CD4-positive, CD25-positive, alpha-beta regulatory T cell (primary cell): ENCODE measurements around the gene TIMM13. TPM values are rescaled to one million over a fixed set of nuclear protein-coding genes. Genes with fewer than 3 reads are reported as not detected.

Experiments used
- ATAC-seq, 2 donors: fragments of 150-1000 bp; cut with Tn5 transposase; one replicate each; pipeline ENCODE4 v1.10.0; 2021; ENCODE audit warnings: low read depth in 2 of 2, moderate number of reproducible peaks in 2 of 2, moderate library complexity in 1 of 2
- DNase-seq, 3 donors: peaks; one replicate each; pipeline versions ENCODE4 v3.0.0 to v3.0.0-alpha.2; 2012 to 2022; ENCODE audit warnings: mixed read lengths in 1 of 3
- H3K27ac ChIP-seq: one replicate; pipeline ENCODE4 v1.7.0; 2013; ENCODE audit warnings: mild to moderate bottlenecking, low read length; ENCODE audit not compliant: insufficient read depth, poor library complexity, severe bottlenecking
- H3K27me3 ChIP-seq: one replicate; pipeline ENCODE4 v1.7.0; 2013; ENCODE audit warnings: low read length; ENCODE audit not compliant: control insufficient read depth, insufficient read depth
- H3K36me3 ChIP-seq: one replicate; pipeline ENCODE4 v1.7.0; 2013; ENCODE audit warnings: mild to moderate bottlenecking, low read length, moderate library complexity; ENCODE audit not compliant: control insufficient read depth, insufficient read depth
- H3K4me1 ChIP-seq: 2 replicates; pipeline ENCODE4 v1.7.0; 2013; ENCODE audit warnings: mild to moderate bottlenecking, low read length; ENCODE audit not compliant: insufficient read depth, control insufficient read depth, poor library complexity, severe bottlenecking
- H3K4me3 ChIP-seq: one replicate; pipeline ENCODE4 v1.7.0; 2013; ENCODE audit warnings: low read depth, mild to moderate bottlenecking, low read length, moderate library complexity
- H3K9me3 ChIP-seq, 2 experiments: 1 replicate in 1 of 2; 2 replicates in 1 of 2; pipeline ENCODE4 v1.7.0; 2013; ENCODE audit warnings: low read length in 2 of 2, mild to moderate bottlenecking in 1 of 2, moderate library complexity in 1 of 2; ENCODE audit not compliant: control insufficient read depth in 2 of 2
- H3K27ac Mint-ChIP-seq, 3 donors: one replicate each; pipeline ENCODE4 v1.8.0; 2020 to 2022; ENCODE audit warnings: mild to moderate bottlenecking in 3 of 3, mixed read lengths in 3 of 3, moderate library complexity in 2 of 3
- H3K27me3 Mint-ChIP-seq: one replicate; pipeline ENCODE4 v1.8.0; 2022; ENCODE audit warnings: mild to moderate bottlenecking, mixed read lengths
- H3K36me3 Mint-ChIP-seq: one replicate; pipeline ENCODE4 v1.8.0; 2020; ENCODE audit warnings: mixed read lengths
- H3K4me1 Mint-ChIP-seq, 4 donors: one replicate each; pipeline ENCODE4 v1.8.0; 2020 to 2022; ENCODE audit warnings: mixed read lengths in 4 of 4, mild to moderate bottlenecking in 1 of 4
- H3K4me3 Mint-ChIP-seq, 4 donors: one replicate each; pipeline ENCODE4 v1.8.0; 2020 to 2022; ENCODE audit warnings: mild to moderate bottlenecking in 4 of 4, mixed read lengths in 4 of 4, moderate library complexity in 3 of 4
- H3K9me3 Mint-ChIP-seq, 7 donors: one replicate each; pipeline ENCODE4 v1.8.0; 2020 to 2022; ENCODE audit warnings: mixed read lengths in 7 of 7, mild to moderate bottlenecking in 3 of 7, moderate library complexity in 2 of 7
- polyA plus RNA-seq, 4 donors: library from polyadenylated mRNA; unstranded; fragments of 300-500 nt; fragmentation: Illumina TruSeq; gene quantifications; one replicate each; pipeline ENCODE4 v1.2.3, GENCODE V29; 2021
- total RNA-seq: library from RNA; stranded (reverse); gene quantifications from one replicate; pipeline ENCODE4 v1.2.3, GENCODE V29; 2022

Gene TIMM13
- total and polyA plus RNA-seq, 5 donors from 2014 or later = 24.6 to 62.5 (median 56.4) TPM

DNA sequence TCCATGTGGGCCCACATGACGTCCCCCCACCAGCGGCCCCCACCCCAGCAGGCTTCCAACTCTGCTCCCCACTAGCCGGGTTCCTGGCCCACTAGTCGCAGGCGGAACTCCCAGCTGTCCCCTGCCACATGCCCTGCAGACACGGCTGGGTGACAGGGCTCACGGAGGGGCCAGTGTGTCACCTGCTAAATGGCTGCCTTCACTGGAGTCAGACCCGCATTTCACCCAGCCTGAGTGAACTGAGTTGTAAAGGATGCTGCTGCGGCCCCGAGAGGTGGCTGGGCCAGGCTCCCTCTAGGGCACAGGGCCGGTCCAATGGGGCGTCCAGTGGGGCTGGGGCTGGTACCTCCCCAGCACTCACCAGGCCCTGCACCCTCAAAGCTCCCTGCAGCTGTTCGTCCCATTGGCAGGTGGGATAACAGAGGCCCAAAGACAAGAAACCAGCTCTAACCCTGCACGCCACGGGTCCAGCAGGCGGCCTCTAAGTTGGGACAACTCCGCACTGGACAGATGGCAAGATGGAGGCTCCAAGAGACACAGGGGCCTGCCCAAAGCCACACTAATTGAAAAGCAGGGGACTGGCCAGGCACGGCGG, 26.1 kb upstream of the TIMM13 start:
- Mint-ChIP-seq H3K36me3 (peaks cover 3% of the 10 kb centered on the region), H3K9me3 (no peaks in the 10 kb centered on the region), H3K4me1 (peaks cover 0 to 24% (median 15%) of the 10 kb centered on the region in 4 donors), H3K27ac (no peak overlapping the region), H3K4me3 (peak overlapping the region in 3 of 4 donors; percentile 27 to 54 (median 50)), H3K27me3 (no peaks in the 10 kb centered on the region)
- Histone ChIP-seq H3K4me3 (no peak overlapping the region), H3K4me1 (peaks cover 25% of the 10 kb centered on the region), H3K36me3 (no peaks in the 10 kb centered on the region), H3K27ac (no peak overlapping the region), H3K27me3 (no peaks in the 10 kb centered on the region), H3K9me3 (no peaks in the 10 kb centered on the region)
- no peak for ATAC-seq
- no peak for DNase-seq

DNA sequence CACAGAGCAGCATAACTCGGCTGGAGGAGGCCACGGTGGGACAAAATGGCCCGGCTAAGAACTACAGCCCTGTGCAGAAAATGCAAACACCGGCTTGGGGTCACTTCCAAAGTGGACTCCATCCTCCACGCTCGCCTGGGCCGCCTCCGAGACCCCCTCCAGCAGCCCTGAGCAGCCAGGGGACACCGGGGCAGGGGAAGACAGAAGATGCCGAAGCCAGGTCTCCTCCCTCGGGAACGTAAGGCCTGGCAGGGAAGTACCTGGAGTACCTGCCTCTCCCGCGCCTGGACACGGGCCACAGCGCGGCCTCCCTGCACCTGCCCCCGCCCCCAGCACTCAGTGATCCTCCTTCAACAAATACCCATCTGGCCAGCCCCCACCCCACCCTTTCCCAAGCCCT, 24.4 kb upstream of the TIMM13 start:
- Histone ChIP-seq H3K4me3 (no peak overlapping the region), H3K9me3 (no peaks in the 10 kb centered on the region), H3K27ac (no peak overlapping the region), H3K4me1 (peaks cover 19% of the 10 kb centered on the region), H3K36me3 (no peaks in the 10 kb centered on the region), H3K27me3 (no peaks in the 10 kb centered on the region)
- Mint-ChIP-seq H3K27me3 (no peaks in the 10 kb centered on the region), H3K27ac (no peak overlapping the region), H3K4me3 (no peak overlapping the region), H3K36me3 (peaks cover 3% of the 10 kb centered on the region), H3K9me3 (no peaks in the 10 kb centered on the region), H3K4me1 (peaks cover 0 to 21% (median 12%) of the 10 kb centered on the region in 4 donors)
- no peak for ATAC-seq
- DNase-seq = no peak

DNA sequence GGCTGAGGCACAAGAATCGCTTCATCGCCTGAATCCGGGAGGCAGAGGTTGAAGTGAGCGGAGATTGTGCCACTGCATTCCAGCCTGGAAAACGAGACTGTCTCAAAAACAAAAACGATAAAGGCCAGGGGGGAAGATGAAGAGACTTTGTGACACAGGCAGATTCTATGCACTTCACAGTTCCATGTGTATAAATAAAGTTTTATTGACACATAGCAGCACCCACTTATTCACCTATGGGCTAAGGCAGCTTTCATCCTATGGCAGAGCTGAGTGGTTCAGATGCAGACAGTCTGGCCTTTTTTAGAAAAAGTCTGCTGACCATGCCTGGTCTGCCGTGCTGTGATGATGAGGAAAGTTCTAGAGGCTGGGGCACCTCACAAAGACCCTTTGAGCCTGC, 23.8 kb upstream of the TIMM13 start:
- peaks cover 21% of the 10 kb centered on the region for H3K4me1 ChIP-seq

DNA sequence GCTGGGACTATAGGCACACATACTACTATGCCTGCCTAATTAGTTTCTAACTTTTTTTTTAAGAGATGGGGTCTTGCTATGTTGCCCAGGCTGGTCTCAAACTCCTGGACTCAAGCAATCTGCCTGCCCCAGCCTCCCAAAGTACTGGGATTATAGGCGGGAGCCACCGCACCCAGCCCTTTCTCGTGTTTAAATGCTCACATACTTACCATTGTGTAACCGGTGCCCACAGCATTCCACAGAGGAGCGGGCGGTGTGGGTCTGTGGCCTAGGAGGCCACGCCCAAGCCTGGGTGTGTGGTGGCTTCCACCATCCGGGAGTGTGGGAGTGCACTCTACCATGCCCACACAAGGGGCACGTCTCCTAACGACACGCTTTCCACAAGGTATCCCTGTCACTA, 21.6 kb upstream of the TIMM13 start:
- Histone ChIP-seq H3K27ac (no peak overlapping the region), H3K4me3 (no peak overlapping the region), H3K9me3 (no peaks in the 10 kb centered on the region), H3K4me1 (peaks cover 5% of the 10 kb centered on the region), H3K27me3 (no peaks in the 10 kb centered on the region), H3K36me3 (no peaks in the 10 kb centered on the region)
- Mint-ChIP-seq H3K4me1 (peaks cover 0 to 18% (median 9%) of the 10 kb centered on the region in 4 donors), H3K27ac (peak overlapping the region in 1 of 3 donors; percentile 14), H3K36me3 (peaks cover 3% of the 10 kb centered on the region), H3K9me3 (no peaks in the 10 kb centered on the region), H3K27me3 (no peaks in the 10 kb centered on the region), H3K4me3 (no peak overlapping the region)
- DNase-seq (no peak), ATAC-seq (no peak)

More for the DNA sequence above, 23.8 kb upstream of the TIMM13 start:
- Histone ChIP-seq H3K36me3 (no peaks in the 10 kb centered on the region), H3K9me3 (no peaks in the 10 kb centered on the region), H3K27ac (no peak overlapping the region), H3K4me3 (no peak overlapping the region), H3K27me3 (no peaks in the 10 kb centered on the region)
- Mint-ChIP-seq H3K36me3 (peaks cover 3% of the 10 kb centered on the region), H3K4me1 (peaks cover 0 to 26% (median 14%) of the 10 kb centered on the region in 4 donors), H3K27me3 (no peaks in the 10 kb centered on the region), H3K4me3 (peak overlapping the region in 2 of 4 donors; percentile 10 to 49), H3K9me3 (no peaks in the 10 kb centered on the region), H3K27ac (peak overlapping the region in 1 of 3 donors; percentile 15)
- DNase-seq (no peak), ATAC-seq (no peak)

DNA sequence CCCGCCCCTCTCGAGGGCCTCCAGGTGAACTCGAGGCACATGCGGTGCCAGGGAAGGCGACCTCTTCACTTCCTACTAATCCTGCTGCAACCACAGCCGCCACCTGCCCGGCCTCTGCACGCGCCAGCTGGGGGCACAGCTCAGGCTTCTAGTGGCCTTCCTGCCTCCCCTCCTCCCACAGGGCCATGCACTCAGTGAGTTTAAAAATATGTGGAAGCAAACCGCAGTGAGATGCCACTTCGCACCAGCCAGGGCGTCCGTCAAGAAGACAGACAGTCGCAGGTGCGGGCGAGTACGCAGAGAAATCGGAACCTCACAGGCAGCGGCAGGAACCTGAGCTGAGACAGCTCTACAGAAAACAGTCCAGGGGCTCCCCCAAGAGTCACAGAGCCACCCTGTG, 19.0 kb upstream of the TIMM13 start:
- peak in 2 of 3 donors; percentile 22 to 52 for DNase-seq
- H3K4me3 ChIP-seq = no peak overlapping the region
- peak overlapping the region; percentile 76 to 92 (median 91) for H3K27ac Mint-ChIP-seq

DNA sequence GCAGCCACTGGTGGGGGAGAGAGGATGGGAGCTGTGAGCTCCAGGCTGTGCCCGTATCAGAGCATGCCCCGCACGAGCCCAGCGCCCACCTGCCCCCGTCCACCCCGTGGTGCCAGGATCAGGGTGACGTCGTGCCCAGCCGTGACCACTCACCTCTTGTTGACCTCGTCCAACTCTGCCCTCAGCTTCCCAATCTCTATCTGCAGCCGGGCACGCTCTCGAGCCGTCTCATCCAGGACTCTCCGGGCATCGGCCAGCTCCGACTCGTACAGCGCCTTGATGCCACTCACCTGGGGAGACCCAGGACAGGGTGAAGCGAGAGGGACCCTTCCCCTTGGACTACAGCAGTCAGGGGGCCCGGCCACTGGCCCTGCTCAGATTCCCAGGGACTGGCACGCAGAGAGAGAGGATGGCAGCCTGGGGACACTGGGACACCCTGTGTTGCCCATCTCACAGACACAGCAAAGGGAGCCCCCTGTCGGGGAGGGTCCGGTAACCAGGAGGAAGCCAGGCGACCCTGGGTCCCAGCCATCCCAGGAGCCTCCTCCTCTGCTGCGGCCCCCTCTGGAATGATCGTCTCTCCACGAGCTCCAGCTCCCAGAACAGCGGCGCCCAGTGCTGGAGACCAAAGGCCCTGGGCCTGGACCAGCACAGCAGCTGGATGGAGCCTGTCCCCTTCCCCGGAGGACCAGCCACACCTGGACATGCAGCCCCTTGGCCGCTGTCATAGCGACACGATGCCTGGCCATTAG, 17.0 kb upstream of the TIMM13 start:
- Mint-ChIP-seq H3K9me3 (no peaks in the 10 kb centered on the region), H3K27me3 (no peaks in the 10 kb centered on the region), H3K4me1 (peaks cover 0 to 19% (median 8%) of the 10 kb centered on the region in 4 donors), H3K4me3 (no peak overlapping the region), H3K27ac (no peak overlapping the region), H3K36me3 (peaks cover 9% of the 10 kb centered on the region)
- no peak overlapping the region for H3K27ac ChIP-seq
- ATAC-seq = no peak
- no peaks in the 10 kb centered on the region for H3K9me3 ChIP-seq
- H3K4me1 ChIP-seq = peaks cover 5% of the 10 kb centered on the region
- H3K4me3 ChIP-seq = no peak overlapping the region
- H3K36me3 ChIP-seq = peaks cover 7% of the 10 kb centered on the region
- DNase-seq = no peak
- no peaks in the 10 kb centered on the region for H3K27me3 ChIP-seq

More for the DNA sequence above, 19.0 kb upstream of the TIMM13 start:
- Mint-ChIP-seq H3K4me1 (peaks cover 0 to 20% (median 10%) of the 10 kb centered on the region in 4 donors), H3K4me3 (peak overlapping the region in 2 of 4 donors; percentile 67 to 82), H3K36me3 (peaks cover 7% of the 10 kb centered on the region), H3K9me3 (no peaks in the 10 kb centered on the region), H3K27me3 (no peaks in the 10 kb centered on the region)
- peaks cover 5% of the 10 kb centered on the region for H3K4me1 ChIP-seq
- no peaks in the 10 kb centered on the region for H3K27me3 ChIP-seq
- no peaks in the 10 kb centered on the region for H3K9me3 ChIP-seq
- H3K36me3 ChIP-seq = peaks cover 7% of the 10 kb centered on the region
- ATAC-seq = peak in 1 of 2 donors; percentile 52
- no peak overlapping the region for H3K27ac ChIP-seq

DNA sequence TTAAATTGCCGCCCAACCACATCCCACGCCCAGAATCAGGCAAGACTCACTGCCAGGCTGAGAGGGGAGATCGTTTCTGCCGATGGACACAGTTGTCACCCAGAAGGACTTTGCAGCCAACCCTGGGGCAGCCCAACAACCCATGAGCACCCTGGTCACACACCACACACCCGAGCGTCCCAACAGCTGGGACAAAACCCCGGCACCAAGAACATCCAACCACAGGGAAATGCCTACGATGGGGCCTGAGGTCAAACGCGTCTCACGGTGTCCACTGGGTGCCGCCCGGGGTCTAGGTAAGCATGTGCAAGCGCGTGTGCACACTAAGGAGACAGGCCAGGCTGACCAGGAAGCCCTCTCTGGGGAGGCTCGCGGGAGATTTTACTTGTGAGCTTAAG, 16.4 kb upstream of the TIMM13 start:
- H3K9me3 ChIP-seq = no peaks in the 10 kb centered on the region
- H3K36me3 Mint-ChIP-seq = peaks cover 9% of the 10 kb centered on the region
- ATAC-seq (no peak), DNase-seq (no peak)
- no peak overlapping the region for H3K27ac ChIP-seq
- peaks cover 0 to 15% (median 7%) of the 10 kb centered on the region in 4 donors for H3K4me1 Mint-ChIP-seq
- peaks cover 5% of the 10 kb centered on the region for H3K4me1 ChIP-seq
- peaks cover 7% of the 10 kb centered on the region for H3K36me3 ChIP-seq
- no peaks in the 10 kb centered on the region for H3K9me3 Mint-ChIP-seq
- peak overlapping the region in 2 of 3 donors; percentile 58 to 59 for H3K27ac Mint-ChIP-seq
- no peaks in the 10 kb centered on the region for H3K27me3 Mint-ChIP-seq
- no peak overlapping the region for H3K4me3 Mint-ChIP-seq
- no peak overlapping the region for H3K4me3 ChIP-seq
- no peaks in the 10 kb centered on the region for H3K27me3 ChIP-seq
